ENCODE data around the gene OR3A3.
"Not testable (repeated sequence)": the region's sequence is repeated elsewhere in the genome, so short reads cannot be mapped to it uniquely, and the experiment has no call there.

The OR3A3 gene

GRCh38 chr17:3411070-3411469 is at the start of gene OR3A3:
TSS of gene OR3A3 (plus strand) at chr17:3411370.
- H3K27ac ChIP-seq, result no peak within 1 kb of the TSS
- TF ChIP-seq, protein P1, sequence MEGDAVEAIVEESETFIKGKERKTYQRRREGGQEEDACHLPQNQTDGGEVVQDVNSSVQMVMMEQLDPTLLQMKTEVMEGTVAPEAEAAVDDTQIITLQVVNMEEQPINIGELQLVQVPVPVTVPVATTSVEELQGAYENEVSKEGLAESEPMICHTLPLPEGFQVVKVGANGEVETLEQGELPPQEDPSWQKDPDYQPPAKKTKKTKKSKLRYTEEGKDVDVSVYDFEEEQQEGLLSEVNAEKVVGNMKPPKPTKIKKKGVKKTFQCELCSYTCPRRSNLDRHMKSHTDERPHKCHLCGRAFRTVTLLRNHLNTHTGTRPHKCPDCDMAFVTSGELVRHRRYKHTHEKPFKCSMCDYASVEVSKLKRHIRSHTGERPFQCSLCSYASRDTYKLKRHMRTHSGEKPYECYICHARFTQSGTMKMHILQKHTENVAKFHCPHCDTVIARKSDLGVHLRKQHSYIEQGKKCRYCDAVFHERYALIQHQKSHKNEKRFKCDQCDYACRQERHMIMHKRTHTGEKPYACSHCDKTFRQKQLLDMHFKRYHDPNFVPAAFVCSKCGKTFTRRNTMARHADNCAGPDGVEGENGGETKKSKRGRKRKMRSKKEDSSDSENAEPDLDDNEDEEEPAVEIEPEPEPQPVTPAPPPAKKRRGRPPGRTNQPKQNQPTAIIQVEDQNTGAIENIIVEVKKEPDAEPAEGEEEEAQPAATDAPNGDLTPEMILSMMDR (conservative IDR thresholded peaks at IDR 0.05; ENCODE audit: low read depth), result no peak
- no peak for DNase-seq (ENCODE audit: low spot score)
- ChIA-PET CTCF (no interaction called here), POLR2A (ENCODE audit: low non-redundant PET) (no interaction called here)

GRCh38 chr17:3371167-3371566 is 40.0 kb upstream of the OR3A3 start:
- DNase-seq (ENCODE audit: low spot score); POLR2A ChIA-PET (ENCODE audit: low non-redundant PET); CTCF ChIA-PET; H3K27ac ChIP-seq: not testable (repeated sequence)

GRCh38 chr17:3378321-3378720 is 32.8 kb upstream of the OR3A3 start:
- H3K27ac ChIP-seq, result no peak overlapping the region
- TF ChIP-seq, protein P1 (conservative IDR thresholded peaks at IDR 0.05; ENCODE audit: low read depth), result no peak
- DNase-seq (ENCODE audit: low spot score), result no peak
- ChIA-PET CTCF (no interaction called here), POLR2A (ENCODE audit: low non-redundant PET) (no interaction called here)

DNA sequence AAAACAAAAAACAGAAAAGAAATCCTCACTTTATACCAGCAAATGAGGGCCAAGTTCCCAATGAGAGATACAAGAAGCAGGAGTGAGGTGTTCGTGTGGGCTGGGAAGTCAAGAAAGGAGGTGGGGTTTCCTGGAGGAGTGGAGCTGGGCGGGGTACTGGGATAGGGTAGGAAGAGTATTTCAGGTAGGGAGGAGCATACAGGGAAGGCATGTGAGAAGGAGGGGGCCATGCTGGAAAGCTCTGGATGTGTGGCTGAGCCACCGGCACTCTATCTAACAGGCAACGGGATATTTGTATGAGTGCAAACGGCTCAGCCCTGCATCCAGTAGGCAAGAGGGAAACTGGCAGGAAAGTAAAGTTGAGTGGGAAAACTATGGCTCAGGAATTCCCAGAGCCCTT is 29.2 kb upstream of the OR3A3 start:
- POLR2A ChIA-PET (ENCODE audit: low non-redundant PET), result no interaction called here
- TF ChIP-seq, protein P1 (conservative IDR thresholded peaks at IDR 0.05; ENCODE audit: low read depth), result no peak
- CTCF ChIA-PET, result interaction anchor here (0.6 kb wide), 1 partner anchor 509 kb away, joined by 6 read pairs; no protein-coding TSS in a partner anchor
- no peak overlapping the region for H3K27ac ChIP-seq
- DNase-seq (ENCODE audit: low spot score), result no peak

DNA sequence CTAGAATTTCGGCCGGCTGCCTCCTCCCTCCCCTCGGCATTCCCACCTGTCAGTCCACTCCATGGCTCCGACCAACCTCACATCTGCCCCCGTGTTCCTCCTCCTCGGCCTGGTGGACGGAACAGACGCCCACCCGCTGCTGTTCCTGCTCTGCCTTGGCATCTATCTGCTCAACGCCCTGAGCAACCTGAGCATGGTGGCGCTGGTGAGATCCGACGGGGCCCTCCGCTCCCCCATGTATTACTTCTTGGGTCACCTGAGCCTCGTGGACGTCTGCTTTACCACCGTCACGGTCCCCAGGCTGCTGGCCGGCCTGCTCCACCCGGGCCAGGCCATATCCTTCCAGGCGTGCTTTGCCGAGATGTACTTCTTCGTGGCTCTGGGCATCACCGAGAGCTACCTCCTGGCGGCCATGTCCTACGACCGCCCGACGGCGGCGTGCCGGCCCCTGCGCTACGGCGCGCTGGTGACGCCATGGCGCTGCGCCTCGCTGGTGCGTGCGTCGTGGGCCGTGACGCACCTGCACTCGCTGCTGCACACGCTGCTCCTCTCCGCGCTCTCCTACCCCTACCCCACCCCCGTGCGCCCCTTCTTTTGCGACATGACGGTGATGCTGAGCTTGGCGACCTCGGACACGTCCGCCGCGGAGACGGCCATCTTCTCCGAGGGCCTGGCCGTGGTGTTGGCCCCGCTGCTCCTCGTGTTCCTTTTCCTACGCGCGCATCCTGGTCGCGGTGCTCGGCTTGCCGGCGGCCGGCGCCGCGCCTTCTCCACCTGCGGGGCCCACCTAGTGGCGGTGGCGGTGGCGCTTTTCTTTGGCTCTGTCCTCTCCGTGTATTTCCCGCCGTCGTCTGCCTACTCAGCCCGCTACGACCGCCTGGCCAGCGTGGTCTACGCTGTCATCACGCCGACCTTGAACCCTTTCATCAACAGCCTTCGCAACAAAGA is 25.0 kb upstream of the OR3A3 start, which contains the start of gene OR3A2:
OR3A2 (minus strand) TSS at position 440 of the 948 bp plus-strand sequence.
- DNase-seq (ENCODE audit: low spot score), result peak; percentile 57
- H3K27ac ChIP-seq, result no peak within 1 kb of the TSS
- TF ChIP-seq, protein P1 (conservative IDR thresholded peaks at IDR 0.05; ENCODE audit: low read depth), result no peak
- POLR2A ChIA-PET (ENCODE audit: low non-redundant PET), result no interaction called here
- CTCF ChIA-PET, result interaction anchor here (0.7 to 1.2 kb wide), 2 partner anchors 13 to 338 kb away, joined by 4 to 7 read pairs; no protein-coding TSS in a partner anchor

GRCh38 chr17:3389791-3390190 is 21.4 kb upstream of the OR3A3 start:
- TF ChIP-seq, protein P1 (conservative IDR thresholded peaks at IDR 0.05; ENCODE audit: low read depth), result no peak
- ChIA-PET POLR2A (ENCODE audit: low non-redundant PET) (no interaction called here), CTCF (no interaction called here)
- H3K27ac ChIP-seq, result no peak overlapping the region
- DNase-seq (ENCODE audit: low spot score), result no peak

GRCh38 chr17:3397801-3398200 is 13.4 kb upstream of the OR3A3 start:
- DNase-seq (ENCODE audit: low spot score); POLR2A ChIA-PET (ENCODE audit: low non-redundant PET); CTCF ChIA-PET; H3K27ac ChIP-seq: not testable (repeated sequence)

All from RWPE1 (cell line).